Occipital lobe (tissue), 2 donors: ENCODE results near the gene RTP1. TPM values are rescaled to one million over a fixed set of nuclear protein-coding genes. Genes with fewer than 3 reads are reported as not detected.
"Not testable (repeated sequence)": the region's sequence is repeated elsewhere in the genome, so short reads cannot be mapped to it uniquely, and the experiment has no call there.

ENCODE experiments used
- DNase-seq: peaks from one replicate; lab custom pipeline; 2025; lab: John Stamatoyannopoulos, UW
- total RNA-seq: library from RNA; depleted of rRNA; stranded (reverse); fragments of >200 nt; gene quantifications from one replicate; pipeline ENCODE4 v1.2.3, GENCODE V29; 2014

The RTP1 gene
- total RNA-seq, 1 donor from 2014 or later: not detected

DNA sequence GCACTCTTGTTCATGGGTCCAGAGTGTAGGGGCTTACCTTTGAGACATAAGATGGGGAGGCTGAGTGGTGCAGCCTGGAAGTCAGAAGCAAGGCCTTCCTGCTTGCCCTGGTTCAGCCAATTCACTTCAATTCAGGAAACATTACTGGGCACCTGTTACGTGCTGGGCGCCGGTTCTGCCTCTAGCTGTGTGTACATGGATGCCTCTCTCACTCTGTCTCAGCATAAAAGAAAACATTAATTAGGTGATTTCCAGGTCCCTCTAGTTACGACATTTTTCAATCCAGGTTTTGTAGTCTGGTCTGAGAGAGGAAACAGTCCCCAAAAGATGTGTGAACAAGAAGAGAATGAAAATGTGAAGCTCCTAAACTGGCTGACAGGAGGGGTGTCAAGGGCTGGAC, 1.2 kb downstream of the RTP1 start:
- no peak for DNase-seq

DNA sequence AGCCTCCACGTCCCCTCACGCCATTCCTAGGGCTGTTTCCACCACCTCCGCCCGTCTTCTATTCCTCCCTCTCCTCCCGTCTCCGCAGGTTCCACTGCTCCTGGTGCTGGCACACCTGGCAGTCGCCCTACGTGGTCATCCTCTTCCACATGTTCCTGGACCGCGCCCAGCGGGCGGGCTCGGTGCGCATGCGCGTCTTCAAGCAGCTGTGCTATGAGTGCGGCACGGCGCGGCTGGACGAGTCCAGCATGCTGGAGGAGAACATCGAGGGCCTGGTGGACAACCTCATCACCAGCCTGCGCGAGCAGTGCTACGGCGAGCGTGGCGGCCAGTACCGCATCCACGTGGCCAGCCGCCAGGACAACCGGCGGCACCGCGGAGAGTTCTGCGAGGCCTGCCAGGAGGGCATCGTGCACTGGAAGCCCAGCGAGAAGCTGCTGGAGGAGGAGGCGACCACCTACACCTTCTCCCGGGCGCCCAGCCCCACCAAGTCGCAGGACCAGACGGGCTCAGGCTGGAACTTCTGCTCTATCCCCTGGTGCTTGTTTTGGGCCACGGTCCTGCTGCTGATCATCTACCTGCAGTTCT, 2.3 kb downstream of the RTP1 start:
- not testable (repeated sequence) for DNase-seq

DNA sequence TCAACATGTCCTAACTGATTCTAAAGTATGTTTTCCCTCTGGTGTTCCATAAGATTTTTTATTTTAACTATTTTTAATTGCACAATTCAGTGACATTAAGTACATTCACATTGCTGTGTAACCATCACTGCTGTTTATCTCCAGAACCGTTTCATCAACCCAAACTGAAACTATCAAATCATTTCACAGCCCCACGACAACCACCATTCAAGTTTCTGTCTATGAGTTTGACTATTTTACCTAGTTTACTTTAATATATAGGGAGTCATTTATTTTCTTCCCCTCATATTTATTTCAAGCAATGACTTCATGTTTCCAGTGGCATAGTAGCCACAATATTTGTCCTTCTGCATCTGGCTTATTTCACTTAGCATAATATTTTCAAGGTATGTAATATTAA, 8.4 kb downstream of the RTP1 start:
- no peak for DNase-seq

DNA sequence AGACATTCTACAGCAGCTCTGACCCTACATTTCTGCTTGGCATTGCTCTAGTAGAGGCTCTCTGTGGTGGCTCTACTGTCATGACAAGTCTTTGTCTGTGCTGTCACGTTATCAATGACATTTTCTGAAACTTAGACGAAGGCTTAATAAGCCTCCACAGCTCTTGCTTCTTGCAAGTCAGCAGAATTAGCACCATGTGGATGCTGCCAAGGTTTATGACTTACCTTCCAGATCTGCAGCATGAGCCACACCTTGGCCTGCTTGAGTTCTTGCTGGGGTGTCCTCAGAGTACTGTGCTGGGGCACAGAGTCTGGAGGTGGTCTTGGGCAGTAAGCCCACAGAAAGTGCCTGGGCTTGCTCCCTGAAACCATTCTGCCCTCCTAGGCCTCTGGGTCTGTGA, 9.8 kb downstream of the RTP1 start:
- no peak for DNase-seq

DNA sequence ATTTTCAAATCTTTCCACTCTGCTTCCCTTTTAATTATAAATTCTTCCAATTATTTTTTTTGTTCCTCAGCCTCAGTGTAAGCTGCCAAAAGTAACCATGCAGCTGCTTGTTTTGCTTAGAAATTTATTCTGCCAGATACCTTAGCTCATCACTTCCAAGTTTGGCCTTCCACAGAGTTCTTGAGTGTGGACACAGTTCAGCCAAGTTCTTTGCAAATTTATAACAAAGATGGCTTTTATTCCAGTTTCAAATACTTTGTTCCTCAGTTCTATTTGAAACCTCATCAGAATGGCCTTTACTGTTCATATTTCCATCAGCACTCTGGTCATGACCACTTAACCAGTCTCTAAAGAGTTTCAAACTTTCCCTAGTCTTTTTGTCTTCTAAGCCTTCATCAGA, 10.3 kb downstream of the RTP1 start:
- no peak for DNase-seq

DNA sequence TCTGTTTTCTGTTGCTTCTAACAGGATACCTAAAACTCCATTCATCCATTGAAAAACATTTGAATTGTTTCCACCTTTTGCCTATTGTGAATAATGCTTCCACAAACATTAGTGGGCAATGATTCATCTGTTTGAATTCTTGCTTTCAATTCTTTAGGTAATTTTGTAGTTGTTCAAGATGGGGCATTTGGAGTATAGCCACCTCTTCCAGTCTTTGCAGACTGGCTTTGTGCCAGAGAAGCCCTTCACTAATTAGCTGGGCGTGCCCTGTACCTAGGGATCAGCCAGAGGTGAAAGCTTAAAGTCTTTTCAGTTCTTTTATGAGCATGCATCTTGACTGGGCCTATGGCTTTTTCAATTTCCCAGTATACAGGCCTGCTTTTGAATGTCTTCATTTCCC, 10.9 kb downstream of the RTP1 start:
- no peak for DNase-seq

DNA sequence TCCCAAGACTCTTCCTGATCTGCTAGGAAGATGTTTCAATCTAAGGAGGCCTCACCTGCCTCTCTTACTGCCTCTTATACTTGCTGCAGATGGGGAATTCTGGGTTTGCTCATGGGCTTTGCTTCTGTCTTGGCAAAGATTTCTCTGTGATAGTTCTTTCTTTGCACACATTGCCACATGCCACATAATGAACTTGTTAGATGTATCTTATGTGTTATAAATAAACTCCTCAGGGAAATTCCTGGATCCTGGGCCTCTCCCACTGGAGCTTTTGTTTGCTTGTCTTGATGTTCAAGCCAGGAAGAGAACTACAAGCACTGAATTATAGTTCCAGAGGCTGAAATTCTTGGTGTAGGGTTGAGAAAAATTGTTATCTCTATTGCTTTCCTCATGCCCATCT, 12.2 kb downstream of the RTP1 start:
- DNase-seq: no peak

DNA sequence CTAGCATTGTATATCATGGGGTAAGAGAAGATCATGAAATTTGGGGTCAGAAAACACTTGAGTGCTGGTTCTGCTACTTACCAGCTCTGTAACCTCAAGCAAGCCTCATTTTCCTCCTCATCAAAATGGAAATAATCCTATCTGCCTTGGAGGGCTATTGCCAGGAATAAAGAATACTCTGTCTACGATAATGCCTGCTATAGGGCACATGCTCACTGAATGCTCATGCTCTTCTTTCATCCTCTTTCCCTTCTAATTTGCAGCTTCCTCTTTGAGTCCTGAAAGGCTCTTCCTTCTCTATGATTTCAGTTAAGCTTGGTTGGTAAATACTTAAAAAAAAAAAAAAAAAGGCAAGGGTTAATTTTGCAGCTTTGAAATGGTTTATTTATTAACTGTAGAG, 12.8 kb downstream of the RTP1 start:
- no peak for DNase-seq

DNA sequence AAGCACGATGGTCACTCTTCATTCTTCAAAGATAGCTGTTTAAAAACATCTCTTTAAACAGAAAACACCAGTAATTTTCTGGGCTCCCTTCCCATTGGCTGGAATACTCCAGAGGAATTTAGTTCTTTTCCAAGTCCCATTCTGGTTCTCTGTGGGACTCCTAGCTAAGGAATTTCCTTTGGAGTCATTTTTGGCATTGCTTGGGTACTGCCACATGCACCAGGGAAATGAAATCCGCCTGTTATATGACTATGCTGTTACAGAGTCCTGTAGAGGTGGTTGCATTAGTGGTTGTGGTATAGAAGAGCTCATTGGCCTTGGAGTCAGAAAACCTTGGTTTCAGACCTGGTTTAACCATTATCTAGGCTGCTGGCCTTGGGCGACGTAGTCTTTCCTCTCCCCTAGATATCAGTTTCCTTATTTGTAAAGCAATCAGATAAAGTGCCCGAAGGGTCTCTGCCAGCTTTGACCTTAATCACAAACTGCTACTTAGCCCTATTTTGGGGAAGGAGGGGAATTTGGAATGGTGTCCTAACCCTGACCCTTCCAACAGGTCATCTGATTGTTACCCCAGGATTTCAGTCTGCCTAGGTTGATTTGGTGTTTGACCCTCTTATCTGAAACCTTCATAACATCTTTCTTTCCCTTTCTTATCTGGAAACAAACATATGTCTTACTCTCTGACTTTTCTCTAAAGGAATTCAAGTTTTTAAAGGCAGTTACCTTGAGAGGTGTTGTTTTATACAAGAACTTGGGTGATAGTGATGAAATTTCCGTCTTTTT, 13.4 kb downstream of the RTP1 start:
- no peak for DNase-seq

DNA sequence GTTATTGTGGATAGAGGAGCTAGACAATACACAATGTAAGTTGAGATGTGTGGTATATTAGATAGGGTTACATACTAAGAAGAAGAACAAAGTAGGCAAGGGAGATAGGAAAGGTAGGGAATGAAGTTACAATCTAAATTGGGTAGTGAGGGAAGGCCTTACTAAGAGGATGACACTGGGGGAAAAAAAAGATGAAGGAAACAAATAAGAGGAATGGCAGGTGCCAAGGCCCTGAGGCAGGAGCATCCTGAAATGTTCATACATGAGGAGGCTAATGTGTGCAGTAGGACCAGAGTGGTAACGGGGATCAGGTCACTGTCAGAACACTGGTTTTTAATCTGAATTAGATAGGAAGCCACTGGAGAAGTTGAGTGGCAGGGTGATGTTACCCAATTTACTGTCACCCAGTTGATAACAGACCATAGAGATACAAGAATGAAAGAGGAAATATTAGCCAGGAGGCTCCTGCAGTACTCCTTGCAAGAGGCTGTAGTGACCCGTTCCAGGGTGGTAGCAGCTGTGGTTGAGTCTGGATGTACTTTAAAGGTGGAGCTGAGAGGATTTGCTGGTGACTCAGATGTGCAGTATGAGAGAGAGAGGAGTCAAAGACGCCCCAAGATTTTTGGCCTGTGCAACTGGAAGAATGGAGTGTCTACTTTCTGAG, 14.4 kb downstream of the RTP1 start:
- no peak for DNase-seq

DNA sequence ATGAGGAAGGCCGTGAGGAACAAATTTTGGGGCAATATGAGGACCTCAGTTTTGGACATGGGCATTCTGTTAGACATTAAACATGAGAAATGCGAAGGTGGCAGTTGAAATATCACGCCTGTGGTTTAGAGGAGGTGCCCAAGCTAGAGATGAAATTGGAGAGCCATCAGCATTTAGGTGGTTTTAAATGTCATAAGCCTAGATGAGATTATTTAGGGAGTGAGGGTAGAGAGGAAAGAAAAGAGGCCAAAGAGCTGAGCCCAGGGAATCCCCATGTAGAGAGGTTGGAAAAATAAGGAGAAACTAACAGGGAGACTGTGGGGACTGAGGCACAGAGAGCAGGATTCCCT, 14.9 kb downstream of the RTP1 start:
- DNase-seq: no peak

DNA sequence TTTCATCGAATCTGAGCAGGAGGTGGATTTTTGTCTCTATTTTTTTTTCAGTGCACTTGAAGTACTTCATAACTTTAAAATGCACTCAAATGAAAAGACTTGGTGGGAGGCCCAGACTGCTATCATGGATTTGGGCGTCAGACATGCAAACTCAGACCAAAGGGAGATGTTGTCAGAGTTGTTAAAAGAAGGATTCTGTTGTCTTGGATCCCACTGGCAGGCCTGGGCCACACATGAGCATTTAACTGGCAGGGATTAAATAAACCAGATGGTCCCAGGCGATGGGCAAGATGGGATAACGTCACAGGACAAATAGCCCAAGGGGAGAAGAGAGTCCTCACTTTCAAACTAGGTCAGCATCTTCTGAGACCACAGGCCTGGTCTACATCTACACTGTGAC, 15.4 kb downstream of the RTP1 start:
- no peak for DNase-seq

DNA sequence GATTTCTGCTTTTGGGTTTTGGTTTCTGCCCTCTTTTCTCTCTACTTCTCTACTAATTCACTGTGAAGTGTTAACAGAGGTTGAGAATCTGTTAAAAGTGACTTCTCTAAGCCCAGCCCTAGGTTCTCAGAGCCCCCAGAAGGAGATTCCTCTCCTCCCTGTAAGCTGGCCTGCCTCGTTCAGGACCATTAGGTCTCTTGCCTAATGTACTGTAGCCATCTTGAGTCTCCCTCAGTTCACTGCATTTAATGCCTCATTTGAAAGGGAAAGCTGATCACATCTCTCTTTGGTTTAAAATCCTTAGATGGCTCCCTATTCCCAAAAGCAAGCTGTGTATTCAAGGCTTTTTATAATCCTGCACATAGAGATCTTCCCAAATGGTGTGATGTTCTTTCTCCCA, 16.3 kb downstream of the RTP1 start:
- no peak for DNase-seq

DNA sequence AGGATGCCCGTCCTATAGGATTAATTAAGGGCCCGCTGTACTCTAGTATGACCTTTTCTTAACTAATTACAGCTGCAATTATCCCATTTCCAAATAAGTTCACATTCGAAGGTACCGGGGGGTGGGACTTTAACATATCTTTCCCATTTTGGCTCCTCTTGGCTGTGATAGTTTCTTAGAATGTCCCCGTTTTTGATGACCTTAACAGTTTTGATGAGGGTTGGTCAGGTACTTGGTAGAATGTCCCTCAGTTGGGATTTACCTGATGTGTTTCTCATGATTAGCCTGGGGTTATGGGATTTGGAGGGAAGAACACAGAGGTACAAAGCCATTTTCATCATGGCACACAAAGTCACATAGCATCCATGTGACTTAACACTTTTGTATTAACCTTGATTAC, 18.2 kb downstream of the RTP1 start:
- DNase-seq: no peak

DNA sequence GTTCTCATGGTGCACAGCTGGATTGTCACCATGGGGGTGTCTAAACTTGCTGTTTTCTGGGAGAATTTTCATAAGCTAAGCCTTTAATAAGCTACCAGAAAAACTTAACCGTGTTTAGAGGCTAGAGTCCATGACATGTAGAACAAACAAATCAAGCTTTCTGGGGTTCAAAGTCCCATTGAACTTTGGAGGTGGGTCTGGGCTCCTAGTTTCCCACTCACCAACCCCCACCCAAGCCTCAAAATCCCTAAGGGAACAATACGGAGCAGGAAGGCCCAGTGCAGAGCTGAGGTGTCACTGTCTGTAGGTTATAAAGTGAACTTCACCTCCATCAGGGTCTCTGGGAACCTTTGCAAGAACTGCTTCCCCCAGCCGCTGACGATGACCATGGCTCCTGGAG, 25.5 kb downstream of the RTP1 start:
- DNase-seq: no peak

DNA sequence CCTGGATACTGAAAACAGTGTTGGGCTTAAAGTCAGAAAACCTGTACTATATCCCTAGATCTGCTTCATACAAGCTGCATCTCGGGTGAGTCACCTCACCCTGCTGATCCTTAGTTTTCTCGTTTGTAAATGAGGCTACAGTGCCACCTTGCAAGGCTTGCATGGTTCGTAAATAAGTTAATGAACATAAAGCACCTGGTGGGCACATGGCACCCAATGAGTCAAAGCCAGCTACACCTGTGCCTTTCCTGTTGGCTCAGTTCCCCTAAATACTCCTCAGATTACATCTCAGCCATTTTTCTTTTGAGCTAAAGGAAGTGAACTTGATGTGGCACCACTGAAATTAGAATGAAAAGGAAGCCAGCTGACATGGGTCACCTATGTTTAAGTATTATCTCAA, 26.5 kb downstream of the RTP1 start:
- DNase-seq: no peak

DNA sequence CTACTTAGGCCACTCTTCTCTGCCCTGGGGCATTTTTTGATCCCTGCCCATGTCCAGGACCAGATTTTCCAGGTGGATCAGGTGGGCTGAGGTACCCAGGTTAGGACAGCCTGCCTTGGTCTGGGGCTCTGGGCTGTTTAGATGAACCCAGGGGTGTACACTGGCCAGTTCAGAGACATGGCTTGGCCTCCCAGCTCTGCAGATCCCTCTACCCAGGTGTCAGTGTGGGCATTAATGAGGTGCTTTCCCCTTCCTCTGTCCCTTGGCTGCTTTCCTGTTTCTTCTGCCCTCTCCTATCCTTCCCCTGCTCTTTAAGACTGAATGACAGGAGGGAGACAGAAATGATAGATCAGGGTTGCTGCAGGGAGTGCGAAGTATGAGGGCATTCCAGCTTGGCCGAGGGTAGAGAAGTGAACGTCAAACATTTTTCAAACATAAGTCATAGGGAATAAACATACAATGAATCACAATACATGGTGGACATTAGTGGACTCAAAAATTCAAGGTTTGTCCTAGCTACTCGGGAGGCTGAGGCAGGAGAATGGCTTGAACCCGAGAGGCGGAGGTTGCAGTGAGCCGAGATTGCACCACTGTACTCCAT, 30.5 kb downstream of the RTP1 start:
- no peak for DNase-seq

DNA sequence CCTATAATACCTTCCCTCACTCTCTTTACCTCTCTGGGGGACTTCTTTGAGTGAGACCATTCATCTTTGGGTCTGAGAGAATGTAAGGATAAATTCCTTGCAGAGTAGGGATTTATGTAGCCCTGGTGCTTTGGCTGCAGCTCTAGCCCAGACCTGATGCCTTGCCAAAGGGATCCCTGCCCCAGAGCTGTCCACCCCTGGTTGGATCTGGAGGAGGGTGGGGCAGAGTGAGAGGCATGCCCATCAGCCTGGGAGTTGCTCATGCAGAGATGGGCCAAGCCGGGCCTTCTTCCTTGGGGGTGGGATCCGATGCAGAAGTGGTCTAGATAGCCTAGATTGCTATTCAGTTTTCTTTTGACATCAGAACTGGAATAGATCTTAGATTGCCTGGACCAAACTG, 31.5 kb downstream of the RTP1 start:
- no peak for DNase-seq

DNA sequence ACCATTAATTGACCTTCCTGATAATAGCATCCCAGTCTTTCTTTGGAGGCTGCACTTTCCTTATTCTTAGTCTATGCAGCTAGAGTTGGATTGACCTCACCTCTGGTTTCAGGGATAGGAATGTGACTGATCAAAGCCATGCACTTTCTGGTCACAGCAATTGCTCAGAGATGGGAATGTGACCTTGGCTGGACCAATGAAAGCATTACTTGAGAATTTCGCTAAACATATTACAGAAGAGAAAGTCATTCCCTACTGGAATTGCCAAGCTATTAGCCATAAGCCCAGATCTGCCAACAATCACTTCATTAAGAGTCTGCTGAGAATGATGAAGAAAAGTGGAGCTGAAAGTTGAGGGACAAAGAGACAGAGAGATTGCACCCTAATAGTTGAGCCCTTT, 32.7 kb downstream of the RTP1 start:
- no peak for DNase-seq

DNA sequence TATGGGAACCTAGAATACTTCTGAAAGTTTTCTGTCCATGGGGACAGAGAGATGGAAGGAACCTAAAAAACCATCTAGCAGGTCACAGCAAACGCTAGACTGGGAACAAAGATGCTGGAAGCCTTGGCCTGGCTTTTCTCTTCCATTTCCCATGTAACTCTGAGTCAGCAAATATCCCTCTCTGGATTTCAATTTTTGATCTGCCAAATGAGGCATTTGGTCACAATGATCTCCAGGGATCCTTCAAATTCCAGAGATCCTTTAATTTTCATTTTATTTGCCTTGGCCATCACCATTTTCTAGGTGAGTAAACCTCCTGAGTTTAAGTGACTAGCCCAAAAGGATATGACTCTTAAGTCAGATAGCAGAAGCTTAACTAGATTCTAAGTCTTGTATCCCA, 39.7 kb downstream of the RTP1 start:
- no peak for DNase-seq

DNA sequence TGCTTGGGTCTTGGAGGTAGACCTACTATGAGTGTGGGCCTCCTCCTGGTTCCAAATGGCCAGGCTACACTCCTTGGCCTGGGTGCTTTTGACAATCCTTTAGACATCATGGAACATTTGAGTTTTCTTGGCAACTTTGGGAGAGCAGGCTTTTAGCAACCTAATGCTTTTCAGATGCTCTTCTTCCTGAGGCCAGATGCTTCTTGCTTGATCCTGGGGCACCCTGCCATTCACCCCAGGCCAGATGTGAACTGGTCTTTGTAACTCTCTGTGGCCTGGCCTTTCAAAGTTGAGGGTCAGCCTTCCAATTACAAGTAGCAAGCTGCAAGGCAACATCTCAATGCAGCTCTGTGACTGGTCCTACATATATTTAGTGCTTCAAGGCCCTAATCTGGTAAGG, 40.5 kb downstream of the RTP1 start:
- DNase-seq: no peak

DNA sequence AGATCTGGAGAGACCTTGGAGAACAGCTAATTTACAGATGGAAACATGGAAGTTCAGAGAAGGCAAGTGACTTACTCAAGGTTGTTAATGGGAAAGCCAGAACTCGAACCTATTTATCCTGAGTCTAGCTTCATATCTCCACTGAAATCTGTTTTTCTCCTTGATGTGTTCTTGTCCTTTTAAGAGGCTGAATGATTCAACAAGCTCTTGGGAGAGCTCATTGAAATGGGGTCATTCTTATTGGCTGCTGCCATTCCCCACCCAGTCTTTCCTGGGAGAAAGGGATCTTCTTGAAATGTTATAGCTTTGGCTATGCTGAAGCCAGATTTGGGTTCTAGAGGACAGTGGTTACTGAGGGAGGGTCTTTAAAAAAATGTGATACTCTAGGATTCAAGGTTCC, 41.0 kb downstream of the RTP1 start:
- no peak for DNase-seq

DNA sequence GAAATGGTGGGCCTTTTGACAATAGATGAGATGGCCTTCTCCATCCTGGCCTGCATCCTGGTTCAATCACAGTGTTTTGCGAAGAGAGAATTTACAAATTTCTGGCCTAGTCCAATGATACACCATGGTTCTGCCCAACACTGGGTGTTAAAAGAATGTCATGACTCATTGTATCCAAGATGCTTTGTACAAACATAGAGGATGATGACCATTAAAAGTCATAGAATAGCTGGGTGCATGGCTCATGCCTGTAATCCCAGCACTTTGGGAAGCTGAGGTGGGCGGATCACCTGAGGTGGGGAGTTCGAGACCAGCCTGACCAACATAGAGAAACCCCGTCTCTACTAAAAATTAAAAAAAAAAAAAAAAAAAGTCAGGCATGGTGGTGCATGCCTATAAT, 41.5 kb downstream of the RTP1 start:
- not testable (repeated sequence) for DNase-seq
